HG02610 (cell line): ENCODE measurements around the gene KCNIP1.
"Not testable (repeated sequence)": the region's sequence is repeated elsewhere in the genome, so short reads cannot be mapped to it uniquely, and the experiment has no call there.

Experiments used
- ATAC-seq: cut with Tn5 transposase; IDR thresholded peaks from one replicate; pipeline ENCODE4 v1.9.1; 2021; ENCODE audit warnings: mild to moderate bottlenecking, moderate library complexity; ENCODE audit not compliant: unreplicated experiment

The KCNIP1 gene

GRCh38 chr5:170762298-170762697 lies 258.5 kb downstream of the KCNIP1 start:
- not testable (repeated sequence) for ATAC-seq

- ATAC-seq, result not testable (repeated sequence)
These were observed 262.0 kb downstream of the KCNIP1 start for GRCh38 chr5:170765868-170766267.

- no peak for ATAC-seq
These were observed 265.4 kb downstream of the KCNIP1 start for GRCh38 chr5:170769246-170769645.

- ATAC-seq, result no peak
These were observed 266.1 kb downstream of the KCNIP1 start for GRCh38 chr5:170769898-170770416.

- ATAC-seq, result no peak
These were observed 267.7 kb downstream of the KCNIP1 start for GRCh38 chr5:170771496-170771895.

GRCh38 chr5:170773024-170773985 lies 269.5 kb downstream of the KCNIP1 start:
- no peak for ATAC-seq

GRCh38 chr5:170774831-170775230 lies 271.0 kb downstream of the KCNIP1 start:
- no peak for ATAC-seq

GRCh38 chr5:170781946-170782345 lies 278.1 kb downstream of the KCNIP1 start:
- no peak for ATAC-seq

GRCh38 chr5:170782438-170782837 lies 278.6 kb downstream of the KCNIP1 start:
- ATAC-seq, result no peak

GRCh38 chr5:170783498-170784247 lies 279.9 kb downstream of the KCNIP1 start, which contains the start of gene GABRP:
GABRP (plus strand) TSS chr5:170783725; CDS start chr5:170788616, 4,891 bp downstream.
- no peak for ATAC-seq

- ATAC-seq, result no peak
These were observed 281.6 kb downstream of the KCNIP1 start for GRCh38 chr5:170785416-170785815.
